RWPE2 (cell line): Measurements from ENCODE around the gene DEGS1.

Experiments
- ATAC-seq: fragments of 200-7000 bp; cut with Tn5 transposase; 3 replicates; pipeline ENCODE4 v1.9.1; 2021; ENCODE audit warnings: low read depth
- DNase-seq: peaks from one replicate; pipeline ENCODE4 v3.0.0-alpha.2; 2020; ENCODE audit warnings: low spot score
- H3K27ac ChIP-seq: fragments of 450-650 bp; 2 replicates; pipeline ENCODE4 v1.5.1; 2017; ENCODE audit warnings: mild to moderate bottlenecking; ENCODE audit not compliant: poor library complexity, severe bottlenecking
- H3K27me3 ChIP-seq: fragments of 250-450 bp; sonication (Bioruptor Pico); 2 replicates; pipeline ENCODE4 v1.5.1; 2021; ENCODE audit warnings: mild to moderate bottlenecking, moderate library complexity; ENCODE audit not compliant: insufficient read depth, poor library complexity, severe bottlenecking
- H3K36me3 ChIP-seq: fragments of 250-450 bp; sonication (Bioruptor Pico); 2 replicates; pipeline ENCODE4 v1.5.1; 2020; ENCODE audit warnings: low read depth, mild to moderate bottlenecking, moderate library complexity
- H3K4me1 ChIP-seq: fragments of 250-450 bp; sonication (Bioruptor Pico); 2 replicates; pipeline ENCODE4 v1.5.1; 2021; ENCODE audit warnings: mild to moderate bottlenecking, moderate library complexity; ENCODE audit not compliant: insufficient read depth, poor library complexity, severe bottlenecking
- H3K4me3 ChIP-seq: fragments of 250-450 bp; sonication (Bioruptor Pico); 2 replicates; pipeline ENCODE4 v1.5.1; 2021; ENCODE audit warnings: mild to moderate bottlenecking, moderate library complexity; ENCODE audit not compliant: severe bottlenecking
- H3K9me3 ChIP-seq: fragments of 250-450 bp; sonication (Bioruptor Pico); 2 replicates; pipeline ENCODE4 v1.5.1; 2021; ENCODE audit warnings: mild to moderate bottlenecking, moderate library complexity; ENCODE audit not compliant: severe bottlenecking
- CTCF ChIP-seq: fragments of 450-650 bp; IDR thresholded peaks from one replicate; pipeline ENCODE4 v1.5.1; 2017; ENCODE audit warnings: mild to moderate bottlenecking, moderate library complexity; ENCODE audit not compliant: poor library complexity, severe bottlenecking

DEGS1 gene

GRCh38 chr1:224193319-224193966 lies 10.4 kb downstream of the DEGS1 start:
- Histone ChIP-seq H3K9me3 (no peaks in the 10 kb centered on the region), H3K36me3 (peaks cover 8% of the 10 kb centered on the region; the same call in 1 of the 2 replicates), H3K4me1 (no peaks in the 10 kb centered on the region), H3K27ac (no peak overlapping the region), H3K27me3 (no peaks in the 10 kb centered on the region), H3K4me3 (no peak overlapping the region)
- no peak for TF ChIP-seq CTCF
- ATAC-seq (no peak), DNase-seq (no peak)

- no peak for DNase-seq
- no peaks in the 10 kb centered on the region; the same call in 1 of the 2 replicates for H3K36me3 ChIP-seq
Measured at GRCh38 chr1:224196813-224197600, 14.0 kb downstream of the DEGS1 start.

GRCh38 chr1:224198572-224198971 lies 15.5 kb downstream of the DEGS1 start:
- Histone ChIP-seq H3K9me3 (no peaks in the 10 kb centered on the region), H3K4me1 (no peaks in the 10 kb centered on the region), H3K4me3 (no peak overlapping the region), H3K27ac (no peak overlapping the region), H3K36me3 (no peaks in the 10 kb centered on the region), H3K27me3 (no peaks in the 10 kb centered on the region)
- no peak for TF ChIP-seq CTCF
- no peak for DNase-seq
- ATAC-seq = no peak

More at GRCh38 chr1:224196813-224197600, 14.0 kb downstream of the DEGS1 start:
- no peak for ATAC-seq
- no peak overlapping the region for H3K4me3 ChIP-seq
- no peak overlapping the region for H3K27ac ChIP-seq
- H3K4me1 ChIP-seq = no peaks in the 10 kb centered on the region
- TF ChIP-seq CTCF = no peak
- no peaks in the 10 kb centered on the region for H3K9me3 ChIP-seq
- no peaks in the 10 kb centered on the region for H3K27me3 ChIP-seq

- H3K27me3 ChIP-seq = no peaks in the 10 kb centered on the region
- no peaks in the 10 kb centered on the region for H3K9me3 ChIP-seq
- TF ChIP-seq CTCF = no peak
- no peak for ATAC-seq
- no peaks in the 10 kb centered on the region for H3K36me3 ChIP-seq
- no peaks in the 10 kb centered on the region for H3K4me1 ChIP-seq
- H3K27ac ChIP-seq = no peak overlapping the region
- no peak overlapping the region for H3K4me3 ChIP-seq
- no peak for DNase-seq
Measured at GRCh38 chr1:224199679-224200078, 16.6 kb downstream of the DEGS1 start.

- ATAC-seq (no peak), DNase-seq (no peak)
- Histone ChIP-seq H3K36me3 (no peaks in the 10 kb centered on the region), H3K4me3 (no peak overlapping the region), H3K9me3 (no peaks in the 10 kb centered on the region), H3K27ac (no peak overlapping the region), H3K27me3 (no peaks in the 10 kb centered on the region), H3K4me1 (no peaks in the 10 kb centered on the region)
- TF ChIP-seq CTCF = no peak
Measured at GRCh38 chr1:224201383-224201782, 18.3 kb downstream of the DEGS1 start.
